Measurements from ENCODE around the gene RAB40C.

Gene RAB40C

GRCh38 chr16:621526-622105, 31.8 kb downstream of the RAB40C start:
- TF ChIP-seq REST (IDR thresholded peaks at IDR 0.05; ENCODE audit: insufficient read depth in 1 of 2, low read depth in 2 of 2, low read length in 2 of 2) (no peak), SIN3A (IDR thresholded peaks at IDR 0.05; ENCODE audit: borderline replicate concordance, insufficient read depth, low read length) (no peak), POLR2AphosphoS5 (IDR thresholded peaks at IDR 0.05; ENCODE audit: low read depth, low read length) (no peak), TAF1 (IDR thresholded peaks at IDR 0.05; ENCODE audit: borderline replicate concordance, insufficient read depth, low read length) (no peak)

- TF ChIP-seq REST (IDR thresholded peaks at IDR 0.05; ENCODE audit: insufficient read depth in 1 of 2, low read depth in 2 of 2, low read length in 2 of 2) (no peak), POLR2AphosphoS5 (IDR thresholded peaks at IDR 0.05; ENCODE audit: low read depth, low read length) (no peak), SIN3A (IDR thresholded peaks at IDR 0.05; ENCODE audit: borderline replicate concordance, insufficient read depth, low read length) (no peak), FOXP2 (optimal IDR thresholded peaks at IDR 0.05; ENCODE audit: borderline replicate concordance, extremely low read depth, extremely low read length, insufficient read depth) (no peak), TAF1 (IDR thresholded peaks at IDR 0.05; ENCODE audit: borderline replicate concordance, insufficient read depth, low read length) (no peak)
These were observed 33.0 kb downstream of the RAB40C start for GRCh38 chr16:622920-623280.

GRCh38 chr16:624526-625070, 34.7 kb downstream of the RAB40C start:
- TF ChIP-seq TAF1 (IDR thresholded peaks at IDR 0.05; ENCODE audit: borderline replicate concordance, insufficient read depth, low read length), result no peak
- no peak for TF ChIP-seq REST (IDR thresholded peaks at IDR 0.05; ENCODE audit: insufficient read depth in 1 of 2, low read depth in 2 of 2, low read length in 2 of 2)
- no peak for TF ChIP-seq POLR2AphosphoS5 (IDR thresholded peaks at IDR 0.05; ENCODE audit: low read depth, low read length)
- TF ChIP-seq SIN3A (IDR thresholded peaks at IDR 0.05; ENCODE audit: borderline replicate concordance, insufficient read depth, low read length), result no peak
- no peak for TF ChIP-seq FOXP2 (optimal IDR thresholded peaks at IDR 0.05; ENCODE audit: borderline replicate concordance, extremely low read depth, extremely low read length, insufficient read depth)

GRCh38 chr16:625117-625976, 35.5 kb downstream of the RAB40C start:
- TF ChIP-seq SIN3A (IDR thresholded peaks at IDR 0.05; ENCODE audit: borderline replicate concordance, insufficient read depth, low read length) (no peak), TAF1 (IDR thresholded peaks at IDR 0.05; ENCODE audit: borderline replicate concordance, insufficient read depth, low read length) (no peak), POLR2AphosphoS5 (IDR thresholded peaks at IDR 0.05; ENCODE audit: low read depth, low read length) (no peak), REST (IDR thresholded peaks at IDR 0.05; ENCODE audit: insufficient read depth in 1 of 2, low read depth in 2 of 2, low read length in 2 of 2) (no peak), FOXP2 (optimal IDR thresholded peaks at IDR 0.05; ENCODE audit: borderline replicate concordance, extremely low read depth, extremely low read length, insufficient read depth) (no peak)
